Left ventricle myocardium inferior (tissue), 1 donor: ENCODE data around the gene SLC35F6. TPM values are rescaled to one million over a fixed set of nuclear protein-coding genes. Genes with fewer than 3 reads are reported as not detected.

Experiments used
- DNase-seq: peaks from one replicate; pipeline ENCODE4 v3.0.0-alpha.2; 2020
- H3K27ac ChIP-seq: fragments of 200-600 bp; replicated peaks from 2 replicates; pipeline ENCODE4 v1.8.0; 2021
- H3K27me3 ChIP-seq: fragments of 200-600 bp; 2 replicates; pipeline ENCODE4 v1.8.0; 2021; ENCODE audit warnings: low read depth
- H3K36me3 ChIP-seq: fragments of 200-600 bp; 2 replicates; pipeline ENCODE4 v1.8.0; 2021
- H3K4me1 ChIP-seq: fragments of 200-600 bp; 2 replicates; pipeline ENCODE4 v1.8.0; 2021
- H3K4me3 ChIP-seq: fragments of 200-600 bp; 2 replicates; pipeline ENCODE4 v1.8.0; 2021; ENCODE audit warnings: mild to moderate bottlenecking, moderate library complexity
- H3K9me3 ChIP-seq: fragments of 200-600 bp; replicated peaks from 2 replicates; pipeline ENCODE4 v1.8.0; 2021
- CTCF ChIP-seq: fragments of 200-600 bp; IDR thresholded peaks from 2 replicates; pipeline ENCODE4 v1.8.0; 2021; ENCODE audit warnings: antibody characterized with exemption, mild to moderate bottlenecking, borderline replicate concordance
- intact Hi-C: fragments of 100-400 bp; cut with micrococcal nuclease; formaldehyde crosslinking; loops from one replicate; pipeline ENCODE4 v1.11.0; 2022
- total RNA-seq: library from RNA; stranded (reverse); fragmentation: NEBNext Ultra II Directional; extraction: Animal tissue kit (Norgen Biotek cat#: 25700); gene quantifications from one replicate; pipeline ENCODE4 v1.2.1, GENCODE V29; 2021
- donor health status: DM: no; HTN: yes; CAD: no; lungs with severe emphysema.

The SLC35F6 gene
- total RNA-seq, 1 donor from 2014 or later, result 19.6 TPM

DNA sequence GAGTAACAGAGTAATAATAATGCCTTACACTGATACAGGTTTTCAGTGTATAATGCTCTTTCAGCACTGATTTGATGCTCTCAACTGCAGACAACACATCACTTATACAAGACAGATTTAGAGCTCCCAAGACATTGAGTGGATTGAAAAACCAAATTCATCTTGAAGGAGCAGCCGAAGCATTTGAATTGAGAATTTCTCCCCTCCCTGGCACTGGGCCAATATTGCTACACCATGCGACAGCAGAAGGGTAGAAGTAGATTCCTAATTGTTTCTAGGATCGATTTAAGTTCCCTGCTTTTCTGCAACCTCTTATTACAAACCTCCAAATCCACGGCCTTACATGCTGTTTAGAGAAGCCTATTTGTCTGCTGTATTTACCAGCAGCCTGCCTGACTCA lies 37.2 kb downstream of the SLC35F6 start:
- Histone ChIP-seq H3K36me3 (no peaks in the 10 kb centered on the region), H3K4me3 (no peak overlapping the region), H3K9me3 (no peaks in the 10 kb centered on the region), H3K27me3 (peaks cover 2% of the 10 kb centered on the region), H3K27ac (no peak overlapping the region), H3K4me1 (no peaks in the 10 kb centered on the region)
- TF ChIP-seq CTCF, result no peak
- intact Hi-C loops, result no loop called here
- no peak for DNase-seq

DNA sequence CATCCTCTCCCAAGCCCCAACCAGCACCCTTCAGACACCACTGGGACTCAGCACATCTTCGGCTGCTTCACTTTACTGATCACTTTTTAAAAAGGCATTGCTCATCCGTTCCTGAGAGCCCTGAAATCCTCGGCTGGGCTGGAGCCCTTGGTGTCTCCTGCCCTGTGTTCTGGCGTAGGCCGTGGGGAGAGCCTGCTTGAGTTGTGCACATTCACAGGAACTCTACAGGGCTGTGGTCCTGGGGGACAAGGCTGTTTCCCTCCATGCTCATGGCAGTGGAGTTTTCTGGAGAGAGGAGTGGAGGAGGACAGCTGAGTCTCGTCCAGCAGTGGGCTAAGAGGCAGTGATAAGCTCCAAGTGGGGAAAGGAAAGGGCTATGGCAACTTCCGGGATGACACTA lies 37.7 kb downstream of the SLC35F6 start:
- TF ChIP-seq CTCF, result no peak

GRCh38 chr2:26805241-26805676 lies 41.2 kb downstream of the SLC35F6 start:
- no peak for TF ChIP-seq CTCF
- Histone ChIP-seq H3K9me3 (no peaks in the 10 kb centered on the region), H3K27ac (no peak overlapping the region), H3K4me1 (no peaks in the 10 kb centered on the region), H3K36me3 (no peaks in the 10 kb centered on the region), H3K27me3 (peaks cover 3% of the 10 kb centered on the region), H3K4me3 (no peak overlapping the region)
- DNase-seq, result no peak
- intact Hi-C loops, result no loop called here

More for the DNA sequence above, 37.7 kb downstream of the SLC35F6 start:
- H3K36me3 ChIP-seq, result no peaks in the 10 kb centered on the region
- no peaks in the 10 kb centered on the region for H3K9me3 ChIP-seq
- intact Hi-C loops, result no loop called here
- no peak overlapping the region for H3K27ac ChIP-seq
- no peak for DNase-seq
- peaks cover 3% of the 10 kb centered on the region for H3K27me3 ChIP-seq
- no peak overlapping the region for H3K4me3 ChIP-seq
- no peaks in the 10 kb centered on the region for H3K4me1 ChIP-seq

DNA sequence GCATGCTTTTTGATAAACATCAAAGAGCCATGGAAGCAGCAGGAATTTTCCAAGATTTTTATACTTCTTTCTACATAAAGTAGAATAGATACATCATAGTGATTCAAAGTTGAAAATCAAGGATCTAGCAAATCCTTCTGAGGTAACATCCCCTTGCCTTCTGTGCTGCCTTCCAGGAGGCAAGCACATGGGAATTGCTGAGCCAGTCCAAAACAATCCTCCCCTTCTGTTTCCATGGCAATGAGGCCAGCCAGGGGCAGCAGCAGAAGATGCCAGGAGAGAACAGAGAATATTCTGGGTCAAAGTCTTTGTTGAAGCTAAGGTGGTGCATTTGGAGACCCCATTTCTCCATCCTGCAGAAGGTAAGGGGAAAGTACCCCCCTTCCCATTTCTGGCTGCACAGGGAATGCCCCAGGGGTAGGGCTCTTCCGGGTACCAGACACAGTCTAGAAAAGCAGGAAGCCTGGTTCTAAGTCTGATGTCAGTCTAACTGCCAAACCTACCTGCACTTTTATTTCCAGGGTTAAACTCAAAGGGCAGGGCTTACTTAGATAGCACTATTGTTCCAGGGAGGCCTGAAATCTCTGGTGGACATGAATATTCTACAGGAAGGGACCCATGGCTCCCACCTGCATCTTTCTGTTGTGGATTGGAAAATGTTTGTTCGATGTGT lies 43.8 kb downstream of the SLC35F6 start:
- Histone ChIP-seq H3K4me1 (no peaks in the 10 kb centered on the region), H3K4me3 (no peak overlapping the region), H3K27me3 (peaks cover 30% of the 10 kb centered on the region), H3K36me3 (no peaks in the 10 kb centered on the region), H3K27ac (no peak overlapping the region), H3K9me3 (no peaks in the 10 kb centered on the region)
- DNase-seq, result no peak
- intact Hi-C loops, result no loop called here
- no peak for TF ChIP-seq CTCF

DNA sequence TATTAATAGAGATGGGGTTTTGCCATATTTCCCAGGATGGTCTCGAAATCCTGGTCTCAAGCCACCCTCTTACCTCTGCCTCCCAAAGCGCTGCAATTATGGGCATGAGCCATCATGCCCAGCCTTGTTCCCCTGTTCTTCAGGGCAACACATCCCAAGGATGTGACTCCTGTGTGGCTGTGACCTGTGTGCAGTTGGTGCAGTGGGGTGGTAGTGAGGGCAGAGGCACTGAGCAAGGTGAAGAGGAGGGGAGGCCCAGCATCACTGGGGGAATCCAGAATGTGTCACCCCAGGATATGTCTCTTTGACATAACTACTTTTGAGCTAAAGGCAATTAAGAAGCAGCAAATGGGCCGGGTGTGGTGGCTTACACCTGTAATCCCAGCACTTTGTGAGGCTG lies 45.1 kb downstream of the SLC35F6 start:
- Histone ChIP-seq H3K4me1 (no peaks in the 10 kb centered on the region), H3K4me3 (no peak overlapping the region), H3K36me3 (no peaks in the 10 kb centered on the region), H3K27ac (no peak overlapping the region), H3K9me3 (no peaks in the 10 kb centered on the region), H3K27me3 (peaks cover 42% of the 10 kb centered on the region)
- DNase-seq, result no peak
- intact Hi-C loops, result no loop called here
- TF ChIP-seq CTCF, result no peak
